ENCODE measurements around the gene YBX3. TPM values are rescaled to one million over a fixed set of nuclear protein-coding genes. Genes with fewer than 3 reads are reported as not detected.
A peak's percentile ranks its signal among the peaks of the same experiment; 100 is the strongest.

YBX3 gene
- total and polyA plus RNA-seq, 2 of the 13 experiments (the other 11 are each of a cell fraction or from before 2014, with no cell fraction given): 77.5 to 99.6 TPM

GRCh38 chr12:10722905-10723746 is at the start of gene YBX3 (continued):
- TF ChIP-seq ARID5B (CRISPR knock-in tag; IDR thresholded peaks at IDR 0.05): peak; percentile 37; the same call in 1 of the 2 replicates
- TF ChIP-seq U2AF2 (IDR thresholded peaks at IDR 0.05; ENCODE audit: low read depth, low read length): no peak
- TF ChIP-seq CENPT (CRISPR knock-in tag; IDR thresholded peaks at IDR 0.05; ENCODE audit: low read depth): no peak
- no peak for TF ChIP-seq RELA (CRISPR knock-in tag; IDR thresholded peaks at IDR 0.05)
- TF ChIP-seq ZFP36L1 (CRISPR knock-in tag; IDR thresholded peaks at IDR 0.05): 0 out of 2 replicates have a peak, but pooled peaks have one; percentile 20
- TF ChIP-seq SP1 (IDR thresholded peaks at IDR 0.05): no peak
- no peak for TF ChIP-seq SP1 (CRISPR knock-in tag; IDR thresholded peaks at IDR 0.05)
- no peak for TF ChIP-seq GTF3A (CRISPR knock-in tag; conservative IDR thresholded peaks at IDR 0.05)
- TF ChIP-seq FOXA3 (CRISPR knock-in tag; IDR thresholded peaks at IDR 0.05): no peak
- no peak for TF ChIP-seq ZNF180 (CRISPR knock-in tag; IDR thresholded peaks at IDR 0.05; ENCODE audit: borderline replicate concordance, low read depth)
- TF ChIP-seq ARHGAP35 (CRISPR knock-in tag; IDR thresholded peaks at IDR 0.05; ENCODE audit: borderline replicate concordance): no peak
- TF ChIP-seq MYC (CRISPR knock-in tag; IDR thresholded peaks at IDR 0.05; ENCODE audit: borderline replicate concordance): no peak
- TF ChIP-seq NFKB2 (CRISPR knock-in tag; IDR thresholded peaks at IDR 0.05; ENCODE audit: borderline replicate concordance): 0 out of 2 replicates have a peak, but pooled peaks have one; percentile 34
- TF ChIP-seq POGK (CRISPR knock-in tag; conservative IDR thresholded peaks at IDR 0.05): no peak
- peak; percentile 70; the same call in 1 of the 2 replicates for TF ChIP-seq ARNT2 (CRISPR knock-in tag; IDR thresholded peaks at IDR 0.05; ENCODE audit: low read depth)
- no peak for TF ChIP-seq ASH2L (IDR thresholded peaks at IDR 0.05; ENCODE audit: insufficient read length, low read depth, low read length)
- TF ChIP-seq ATF1 (CRISPR knock-in tag; IDR thresholded peaks at IDR 0.05): no peak
- TF ChIP-seq SP5 (CRISPR knock-in tag; IDR thresholded peaks at IDR 0.05; ENCODE audit: borderline replicate concordance, low read depth): no peak
- TF ChIP-seq SATB2 (CRISPR knock-in tag; IDR thresholded peaks at IDR 0.05): no peak
- TF ChIP-seq POLR2AphosphoS5 (IDR thresholded peaks at IDR 0.05; ENCODE audit: low read depth, low read length): peak; percentile 54

Measured in HepG2 (cell line).